Adrenal gland (tissue), 5 donors: ENCODE measurements around the gene INSR.

Source experiments
- CTCF ChIP-seq, 6 experiments: fragments of 450-650 bp in 4 of 6; fragments of 200-600 bp in 2 of 6; sonication (generic) in 1 of 6; IDR thresholded peaks; 1 replicate in 5 of 6; 2 replicates in 1 of 6; pipeline versions ENCODE4 v1.5.1 to v1.8.0; 2016 to 2021; ENCODE audit warnings: antibody characterized with exemption in 6 of 6, mild to moderate bottlenecking in 2 of 6, moderate library complexity in 1 of 6
- POLR2A ChIP-seq, 2 donors: fragments of 450-650 bp; IDR thresholded peaks; one replicate each; pipeline ENCODE4 v1.6.1; 2017; ENCODE audit warnings: antibody characterized with exemption in 2 of 2, mild to moderate bottlenecking in 2 of 2, moderate library complexity in 1 of 2
- donor health status: DM: no; HTN: no; CAD: no.

DNA sequence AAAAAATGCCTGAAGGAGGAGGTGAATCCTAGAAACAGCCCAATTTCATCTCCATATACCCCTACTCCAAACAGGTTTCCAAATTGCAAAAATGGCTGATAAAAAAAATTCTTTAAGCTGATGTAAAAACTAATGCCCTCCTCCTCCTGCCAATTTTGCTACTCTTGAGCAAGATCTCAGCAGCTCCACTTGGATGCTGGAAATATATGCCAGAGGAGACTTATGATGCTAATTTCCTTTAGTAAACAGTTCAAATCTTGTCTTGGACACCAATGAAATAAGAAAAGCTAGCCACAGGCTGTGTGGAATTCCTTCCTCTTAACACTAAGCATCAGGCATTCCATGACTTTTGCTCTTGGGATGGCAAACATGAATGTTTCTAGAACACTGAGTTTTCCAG, 67.5 kb downstream of the INSR start:
- TF ChIP-seq CTCF (IDR thresholded peaks at IDR 0.05), result no peak
- TF ChIP-seq POLR2A (IDR thresholded peaks at IDR 0.05), result no peak
